Prostate gland (tissue), 2 donors: ENCODE data around the gene STAMBPL1.

Experiments used
- POLR2AphosphoS5 ChIP-seq: sonication (generic); formaldehyde crosslinking; IDR thresholded peaks from one replicate; pipeline ENCODE4 v1.6.1; 2017; ENCODE audit warnings: antibody characterized with exemption
- TF ChIP-seq, protein P1 (sequence below), 4 experiments: fragments of 200-600 bp in 2 of 4; fragments of 450-650 bp in 2 of 4; sonication (generic) in 2 of 4; IDR thresholded peaks; 1 replicate in 3 of 4; 2 replicates in 1 of 4; pipeline ENCODE4 v1.5.1; 2016 to 2019; ENCODE audit warnings: antibody characterized with exemption in 4 of 4, mild to moderate bottlenecking in 2 of 4, moderate library complexity in 2 of 4

DNA sequence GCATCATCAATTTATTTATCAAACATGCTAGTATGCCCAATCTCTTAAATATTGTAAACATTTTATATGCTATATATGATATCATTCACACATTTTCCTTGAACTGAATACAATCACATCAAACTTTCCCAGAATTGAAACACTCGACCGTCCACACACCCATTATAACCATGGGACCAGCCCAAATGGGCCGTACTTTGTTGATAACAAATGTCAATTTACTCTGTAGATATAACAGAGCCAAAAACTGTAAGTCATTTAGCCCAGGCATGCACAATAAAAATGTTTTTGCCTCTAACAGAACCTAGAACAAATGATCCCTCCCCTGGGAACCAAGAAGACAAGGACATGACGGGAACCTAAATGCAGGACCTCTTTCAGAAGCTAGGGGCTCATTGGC lies 27.7 kb upstream of the STAMBPL1 start:
- TF ChIP-seq, protein P1, sequence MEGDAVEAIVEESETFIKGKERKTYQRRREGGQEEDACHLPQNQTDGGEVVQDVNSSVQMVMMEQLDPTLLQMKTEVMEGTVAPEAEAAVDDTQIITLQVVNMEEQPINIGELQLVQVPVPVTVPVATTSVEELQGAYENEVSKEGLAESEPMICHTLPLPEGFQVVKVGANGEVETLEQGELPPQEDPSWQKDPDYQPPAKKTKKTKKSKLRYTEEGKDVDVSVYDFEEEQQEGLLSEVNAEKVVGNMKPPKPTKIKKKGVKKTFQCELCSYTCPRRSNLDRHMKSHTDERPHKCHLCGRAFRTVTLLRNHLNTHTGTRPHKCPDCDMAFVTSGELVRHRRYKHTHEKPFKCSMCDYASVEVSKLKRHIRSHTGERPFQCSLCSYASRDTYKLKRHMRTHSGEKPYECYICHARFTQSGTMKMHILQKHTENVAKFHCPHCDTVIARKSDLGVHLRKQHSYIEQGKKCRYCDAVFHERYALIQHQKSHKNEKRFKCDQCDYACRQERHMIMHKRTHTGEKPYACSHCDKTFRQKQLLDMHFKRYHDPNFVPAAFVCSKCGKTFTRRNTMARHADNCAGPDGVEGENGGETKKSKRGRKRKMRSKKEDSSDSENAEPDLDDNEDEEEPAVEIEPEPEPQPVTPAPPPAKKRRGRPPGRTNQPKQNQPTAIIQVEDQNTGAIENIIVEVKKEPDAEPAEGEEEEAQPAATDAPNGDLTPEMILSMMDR (IDR thresholded peaks at IDR 0.05), result no peak
- no peak for TF ChIP-seq POLR2AphosphoS5
